ENCODE results near the gene RPS27A. TPM values are rescaled to one million over a fixed set of nuclear protein-coding genes. Genes with fewer than 3 reads are reported as not detected.
"Not testable (repeated sequence)": the region's sequence is repeated elsewhere in the genome, so short reads cannot be mapped to it uniquely, and the experiment has no call there.

The RPS27A gene
- total RNA-seq, 1 donor from 2014 or later, result 3,784 TPM

- TF ChIP-seq CTCF (conservative IDR thresholded peaks at IDR 0.05; ENCODE audit: low read depth, low read length), result no peak
- no peak for DNase-seq (ENCODE audit: low read depth)
- H3K4me3 ChIP-seq (ENCODE audit: low read depth, low read length), result no peak overlapping the region
Observed at GRCh38 chr2:55223958-55224760, 8.3 kb upstream of the RPS27A start.

DNA sequence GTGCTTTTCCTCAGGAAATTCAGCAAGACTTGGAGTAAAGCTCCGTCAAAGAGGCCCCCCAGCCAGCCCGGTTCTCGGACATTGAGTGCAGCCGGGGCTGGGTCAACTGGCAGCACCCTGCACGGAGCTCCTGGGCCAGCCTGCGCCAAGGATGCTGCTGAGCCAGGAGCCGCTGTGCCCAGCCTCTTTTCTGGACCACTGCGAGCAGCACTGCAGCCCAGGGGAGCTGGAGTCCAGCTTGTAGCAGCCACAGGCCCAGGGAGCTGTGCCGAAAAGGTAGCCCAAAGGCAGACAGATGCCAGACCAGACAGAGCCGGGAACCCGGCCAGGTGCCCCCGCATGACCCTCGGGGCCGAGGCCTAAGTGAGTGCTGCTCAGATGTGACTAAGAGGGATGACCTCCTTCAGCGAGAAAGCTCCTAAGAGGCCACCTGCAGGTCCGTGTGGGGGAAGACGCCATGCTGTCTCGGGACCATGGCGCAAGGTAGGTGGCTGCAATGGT, 7.7 kb upstream of the RPS27A start:
- no peak for TF ChIP-seq CTCF (conservative IDR thresholded peaks at IDR 0.05; ENCODE audit: low read depth, low read length)
- H3K4me3 ChIP-seq (ENCODE audit: low read depth, low read length), result no peak overlapping the region
- DNase-seq (ENCODE audit: low read depth), result no peak

DNA sequence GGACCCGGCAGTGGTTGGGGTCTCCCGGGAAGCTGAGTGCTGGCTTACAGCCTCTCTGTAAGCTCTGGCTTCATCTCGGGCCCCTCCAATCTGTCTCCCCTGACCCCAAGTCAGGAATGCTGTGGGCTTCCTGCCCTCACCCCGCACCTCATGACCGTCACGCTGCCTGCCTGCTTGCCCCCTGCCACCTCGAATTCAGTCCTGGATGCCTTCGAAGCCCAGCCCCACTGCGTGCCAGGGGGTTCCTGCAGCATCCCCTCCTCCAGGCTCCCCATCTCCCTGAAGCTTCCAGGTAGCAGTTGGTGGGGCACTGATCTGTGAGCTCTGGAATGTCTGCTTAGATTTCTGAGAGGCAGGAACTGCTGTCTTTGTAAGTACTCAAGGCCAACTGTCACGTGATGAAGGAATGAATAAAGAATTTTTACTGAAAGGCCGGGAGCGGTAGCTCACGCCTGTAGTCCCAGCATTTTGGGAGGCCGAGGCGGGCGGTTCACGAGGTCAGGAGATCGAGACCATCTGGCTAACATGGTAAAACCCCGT, 6.9 kb upstream of the RPS27A start:
- TF ChIP-seq CTCF (conservative IDR thresholded peaks at IDR 0.05; ENCODE audit: low read depth, low read length), result no peak
- DNase-seq (ENCODE audit: low read depth), result no peak
- H3K4me3 ChIP-seq (ENCODE audit: low read depth, low read length), result no peak overlapping the region

- H3K4me3 ChIP-seq (ENCODE audit: low read depth, low read length); DNase-seq (ENCODE audit: low read depth): not testable (repeated sequence)
Observed at GRCh38 chr2:55227437-55228225, 4.9 kb upstream of the RPS27A start.

- no peak for TF ChIP-seq CTCF (conservative IDR thresholded peaks at IDR 0.05; ENCODE audit: low read depth, low read length)
- no peak for DNase-seq (ENCODE audit: low read depth)
- H3K4me3 ChIP-seq (ENCODE audit: low read depth, low read length), result no peak overlapping the region
Observed at GRCh38 chr2:55228226-55228563, 4.3 kb upstream of the RPS27A start.

GRCh38 chr2:55229221-55229620, 3.3 kb upstream of the RPS27A start:
- no peak overlapping the region for H3K4me3 ChIP-seq (ENCODE audit: low read depth, low read length)
- TF ChIP-seq CTCF (conservative IDR thresholded peaks at IDR 0.05; ENCODE audit: low read depth, low read length), result no peak

DNA sequence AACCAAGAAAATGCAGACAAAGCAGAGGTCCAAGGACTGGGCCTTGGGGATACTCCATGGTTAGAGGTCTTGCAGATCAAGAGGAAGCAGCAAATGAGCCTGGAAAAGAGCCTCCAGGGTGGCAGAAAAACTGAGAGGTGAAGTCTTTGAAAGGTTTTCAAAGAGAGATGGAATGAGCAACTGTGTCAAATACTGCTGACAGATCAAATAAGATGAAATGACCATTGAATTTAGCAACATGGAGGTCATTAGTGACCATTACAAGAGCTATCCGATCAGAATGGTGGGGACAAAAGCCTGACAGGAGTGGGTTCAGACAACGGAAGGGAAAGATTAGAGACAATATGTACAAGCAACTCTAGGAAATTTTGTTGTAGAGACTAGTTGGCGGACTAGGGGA, 1.9 kb upstream of the RPS27A start:
- DNase-seq (ENCODE audit: low read depth), result no peak
- no peak for TF ChIP-seq CTCF (conservative IDR thresholded peaks at IDR 0.05; ENCODE audit: low read depth, low read length)
- H3K4me3 ChIP-seq (ENCODE audit: low read depth, low read length), result no peak overlapping the region

More at GRCh38 chr2:55229221-55229620, 3.3 kb upstream of the RPS27A start:
- DNase-seq (ENCODE audit: low read depth), result no peak

All from epithelial cell of proximal tubule (primary cell).